ENCODE measurements around the gene COPG2.

- TF ChIP-seq CTCF (conservative IDR thresholded peaks at IDR 0.05; ENCODE audit: low read depth, low read length): no peak
- no peak for TF ChIP-seq EZH2 (IDR thresholded peaks at IDR 0.05; ENCODE audit: borderline replicate concordance, low read depth, low read length, poor library complexity, severe bottlenecking)
These were observed 139.1 kb downstream of the COPG2 start for GRCh38 chr7:130529417-130529816.
